GM19395 (cell line): ENCODE results near the gene KRTAP10-3.
"Not testable (repeated sequence)": the region's sequence is repeated elsewhere in the genome, so short reads cannot be mapped to it uniquely, and the experiment has no call there.

Experiments used
- ATAC-seq: cut with Tn5 transposase; IDR thresholded peaks from one replicate; pipeline ENCODE4 v1.9.1; 2021; ENCODE audit warnings: mild to moderate bottlenecking, moderate library complexity; ENCODE audit not compliant: unreplicated experiment

The KRTAP10-3 gene

DNA sequence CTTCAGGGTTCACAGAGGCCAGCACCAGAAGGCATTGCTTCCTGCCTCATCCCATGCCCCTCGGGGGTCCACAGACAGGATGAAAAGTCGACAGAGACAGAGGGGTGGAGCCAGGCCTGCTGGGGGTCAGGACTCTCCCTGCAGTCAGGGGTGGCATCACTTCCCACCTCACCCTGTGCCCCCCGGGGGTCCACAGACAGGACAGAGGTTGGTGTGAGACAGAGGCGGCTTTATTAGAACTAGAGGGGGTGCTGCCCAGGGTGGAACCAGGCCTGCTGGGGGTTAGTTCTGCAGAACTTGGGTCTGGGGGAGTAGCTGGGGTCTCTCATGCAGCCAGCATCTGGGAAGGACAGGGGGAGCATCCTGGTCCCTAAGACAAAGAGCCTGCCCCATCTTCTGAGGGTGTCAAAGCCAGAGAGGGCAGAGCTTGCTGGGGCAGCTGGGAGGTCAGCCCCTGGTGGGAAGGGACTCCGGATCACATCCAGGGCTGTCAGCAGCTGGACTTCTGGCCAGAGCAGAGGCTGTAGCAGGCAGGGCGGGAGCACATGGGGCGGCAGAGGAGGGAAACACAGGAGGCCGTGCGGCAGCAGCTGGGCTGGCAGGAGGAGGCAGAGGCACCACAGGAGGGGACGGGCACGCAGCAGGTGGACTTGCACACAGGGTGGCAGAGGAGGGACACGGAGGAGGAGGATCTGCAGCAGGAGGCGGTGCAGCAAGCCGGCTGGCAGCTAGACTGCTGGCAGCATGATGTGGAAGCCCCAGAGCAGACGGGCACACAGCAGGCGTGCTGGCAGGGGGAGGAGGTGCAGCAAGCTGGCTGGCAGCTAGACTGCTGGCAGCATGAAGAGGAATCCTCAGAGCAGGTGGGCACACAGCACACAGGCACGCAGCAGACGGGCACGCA lies 32.6 kb upstream of the KRTAP10-3 start:
- not testable (repeated sequence) for ATAC-seq

DNA sequence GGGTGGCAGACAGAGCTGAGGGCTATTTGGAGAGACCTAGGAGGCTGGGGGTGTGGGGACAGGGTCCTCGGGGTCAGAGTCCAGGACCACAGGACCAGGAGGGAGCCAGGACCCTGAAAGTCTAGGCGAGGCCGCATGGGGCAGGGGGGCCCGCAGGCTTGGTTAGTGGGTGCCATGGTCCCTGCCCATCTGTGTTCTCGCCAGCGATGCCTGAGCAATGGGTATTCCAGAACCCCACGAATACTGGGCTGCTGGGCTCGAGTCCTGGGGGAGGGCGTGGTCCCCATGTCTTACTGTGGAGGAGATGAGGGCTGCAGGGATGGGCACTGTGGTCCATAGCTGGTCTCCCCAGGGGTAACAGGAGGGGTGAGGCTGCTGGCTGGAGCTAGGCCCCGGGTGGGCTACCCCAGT lies 31.7 kb upstream of the KRTAP10-3 start:
- ATAC-seq: no peak

DNA sequence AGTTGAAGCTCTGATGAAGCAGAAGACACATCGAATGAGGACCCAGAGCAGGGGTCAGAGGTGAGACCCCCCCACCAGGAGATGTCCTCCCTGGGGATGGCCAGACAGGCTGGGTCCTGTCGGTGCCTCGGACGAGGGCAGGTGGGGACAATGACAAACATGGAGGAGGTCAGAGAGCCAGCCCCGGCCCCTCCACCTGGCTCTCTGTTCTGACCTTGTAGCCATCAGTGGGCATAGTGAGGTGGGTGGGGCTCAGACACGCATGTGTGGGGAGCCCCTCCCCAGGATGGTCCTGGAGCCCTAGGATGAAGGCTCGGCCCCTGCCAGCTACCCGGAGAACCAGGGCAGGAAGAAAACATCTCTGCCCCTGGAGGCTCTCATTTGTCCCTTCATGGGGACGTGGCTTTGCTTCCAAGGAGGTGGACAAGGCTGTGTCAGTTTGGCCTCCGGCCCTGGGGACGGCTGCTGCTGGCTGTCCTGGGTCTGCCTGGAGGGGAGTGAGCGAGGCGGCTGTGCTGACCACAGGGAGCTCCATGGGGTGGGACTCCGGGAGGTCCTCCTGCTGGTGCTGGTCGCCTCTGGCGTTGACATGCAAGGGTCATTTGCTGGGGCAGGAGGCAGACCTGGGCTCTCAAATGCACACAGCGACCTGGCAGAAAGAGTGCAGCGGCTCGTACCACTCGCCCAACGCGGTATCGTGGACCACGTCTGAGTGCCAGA lies 31.2 kb upstream of the KRTAP10-3 start:
- ATAC-seq: no peak

DNA sequence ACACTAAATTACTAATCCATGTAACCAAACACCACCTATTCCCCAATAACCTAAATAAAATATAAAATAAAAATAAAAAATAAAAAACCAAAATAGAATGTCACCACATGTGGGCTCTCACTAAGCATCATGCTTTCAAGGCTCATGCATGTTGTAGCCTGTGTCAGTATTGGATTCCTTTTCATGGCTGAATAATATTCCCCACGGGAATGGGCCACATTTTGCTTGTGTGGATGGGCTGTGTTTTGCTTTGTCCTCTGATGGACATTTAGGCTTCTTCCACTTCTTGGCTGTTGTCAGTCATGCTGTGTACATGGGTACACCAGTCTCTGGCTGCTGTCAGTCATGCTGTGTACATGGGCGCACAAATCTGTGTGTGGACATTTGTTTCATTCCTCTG lies 30.5 kb upstream of the KRTAP10-3 start:
- ATAC-seq: no peak

DNA sequence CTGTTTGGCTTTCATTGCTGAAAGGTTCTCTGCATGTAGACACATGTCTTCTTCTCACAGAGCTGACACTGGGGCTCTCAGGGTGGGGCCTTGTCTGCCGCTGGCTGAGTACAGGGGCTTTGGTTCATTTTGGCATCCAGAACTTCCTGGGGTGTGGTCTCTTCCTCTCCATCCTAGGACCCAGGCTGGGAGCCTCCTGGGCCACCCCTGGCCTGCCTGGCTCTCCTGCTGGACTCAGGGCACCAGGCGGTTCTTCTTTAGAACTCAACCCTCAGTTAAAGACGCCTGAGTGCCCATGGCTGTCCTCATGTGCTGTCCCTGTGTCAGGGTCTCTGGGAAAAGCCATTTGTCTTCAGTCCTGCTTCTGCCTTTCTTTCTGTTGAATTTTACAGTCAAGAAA lies 27.3 kb upstream of the KRTAP10-3 start:
- no peak for ATAC-seq

DNA sequence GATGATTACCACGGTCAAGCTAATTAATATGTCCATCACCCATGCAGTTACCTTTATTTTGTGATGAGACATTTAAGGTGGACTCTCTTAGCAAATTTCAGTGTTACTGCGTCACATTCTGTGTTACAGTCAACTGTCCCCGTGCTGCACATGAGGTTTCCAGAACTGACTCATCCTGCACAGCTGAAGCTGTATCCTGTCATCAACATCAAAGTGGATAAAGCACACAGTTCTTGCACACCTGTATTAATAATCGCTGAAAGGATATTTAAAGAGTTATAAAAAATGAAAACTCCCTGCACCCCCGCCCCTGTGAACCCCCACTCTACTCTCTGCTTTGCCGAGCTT lies 25.2 kb upstream of the KRTAP10-3 start:
- ATAC-seq: no peak

DNA sequence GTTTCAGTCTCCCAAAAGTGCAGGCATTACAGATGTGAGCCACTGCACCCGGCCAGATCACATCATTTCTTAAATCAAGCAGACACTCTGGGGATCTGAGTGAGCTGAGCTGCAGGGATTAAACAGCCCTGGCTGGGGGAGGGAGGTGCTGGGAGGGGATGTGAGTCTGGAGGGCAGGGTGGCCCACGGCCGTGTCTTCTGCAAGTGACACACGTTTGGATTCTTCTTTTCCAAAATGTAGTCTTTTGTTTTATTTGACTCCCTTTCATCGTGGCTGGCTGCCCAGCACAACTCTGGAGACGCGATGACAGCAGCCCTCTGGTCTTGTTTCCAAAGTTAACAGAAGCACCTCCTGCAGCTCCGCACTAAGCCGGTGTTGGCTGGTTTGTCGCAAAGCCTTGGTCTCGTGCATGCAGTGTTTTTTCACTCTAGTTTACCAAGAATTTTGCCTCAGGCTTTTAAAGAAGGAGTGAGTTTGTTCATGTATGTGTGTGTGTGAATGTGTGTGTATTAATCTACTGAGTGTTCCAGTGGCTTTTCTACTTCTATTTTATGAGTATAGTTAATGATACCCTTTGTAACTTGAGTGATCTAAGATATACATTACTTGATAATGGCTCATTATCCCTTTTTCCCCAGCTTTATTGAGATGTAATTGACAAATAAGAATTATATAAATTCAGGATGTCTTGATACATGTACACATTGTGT lies 24.6 kb upstream of the KRTAP10-3 start:
- ATAC-seq: no peak

DNA sequence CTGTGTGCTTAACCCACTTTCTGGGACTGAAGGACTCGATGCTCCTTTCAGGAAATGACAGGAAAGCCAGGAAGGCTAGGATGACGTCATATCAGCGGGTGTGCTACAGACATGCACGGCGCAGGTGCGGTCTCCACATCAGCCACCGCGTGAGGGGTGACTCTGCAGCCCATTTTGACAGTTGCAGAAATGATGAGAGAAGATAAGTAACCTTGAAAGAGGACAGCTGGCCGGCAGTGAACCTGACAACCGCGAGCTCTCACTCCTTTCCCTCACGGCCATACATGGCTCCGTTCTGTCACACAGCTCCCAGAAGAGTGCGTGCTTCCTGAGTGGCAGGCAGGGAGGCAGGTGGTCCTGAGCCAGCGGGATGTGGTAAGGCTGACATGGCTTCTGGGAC lies 23.5 kb upstream of the KRTAP10-3 start:
- no peak for ATAC-seq

DNA sequence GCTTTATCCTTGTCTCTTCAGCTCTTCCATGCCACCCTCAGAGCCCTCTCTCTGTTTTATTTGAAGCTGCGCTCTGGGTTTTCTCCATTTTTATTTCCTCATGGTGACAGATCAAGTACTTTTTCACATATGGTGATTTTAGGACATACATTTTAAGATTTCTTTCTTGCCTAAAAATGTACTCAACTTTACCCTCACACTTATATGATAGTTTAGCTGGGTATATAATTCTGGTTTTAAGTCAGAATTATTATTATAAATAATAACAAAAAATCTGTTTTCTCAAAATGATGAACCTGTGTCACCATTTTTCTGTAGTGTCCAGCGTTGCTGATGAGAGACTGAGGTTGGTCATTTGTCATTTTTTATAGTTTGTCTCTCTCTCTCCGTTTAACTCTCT lies 22.6 kb upstream of the KRTAP10-3 start:
- ATAC-seq: no peak

DNA sequence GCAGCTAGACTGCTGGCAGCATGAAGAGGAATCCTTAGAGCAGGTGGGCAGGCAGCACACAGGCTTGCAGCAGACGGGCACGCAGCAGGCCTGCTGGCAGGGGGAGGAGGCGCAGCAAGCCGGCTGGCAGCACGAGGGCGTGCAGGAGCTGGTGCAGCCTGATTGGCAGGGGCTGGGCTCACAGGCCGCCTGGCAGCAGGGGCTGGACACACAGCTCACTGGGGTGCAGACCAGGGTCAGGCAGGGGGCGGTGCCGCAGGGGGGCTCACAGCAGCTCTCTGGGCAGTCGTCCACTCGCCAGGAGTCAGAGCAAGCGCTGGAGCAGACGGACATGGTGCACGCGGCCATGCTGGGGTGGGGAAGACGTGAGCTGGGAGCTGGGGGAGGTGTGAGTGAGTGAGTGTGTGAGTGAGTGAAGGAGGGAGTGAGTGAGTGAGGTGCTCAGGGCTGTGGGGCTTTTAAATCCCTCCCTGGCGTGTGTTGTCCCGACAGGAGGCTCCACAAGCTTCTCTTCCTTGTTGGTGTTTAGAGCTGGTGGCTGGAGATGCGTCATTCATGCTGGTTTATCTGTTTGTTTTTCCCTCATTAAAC lies 21.7 kb upstream of the KRTAP10-3 start, which contains the start of gene KRTAP10-5:
Gene KRTAP10-5, minus strand, starts transcription at position 374 of the 591 bp plus-strand sequence. Its CDS starts 26 bp downstream, at position 348.
- not testable (repeated sequence) for ATAC-seq

DNA sequence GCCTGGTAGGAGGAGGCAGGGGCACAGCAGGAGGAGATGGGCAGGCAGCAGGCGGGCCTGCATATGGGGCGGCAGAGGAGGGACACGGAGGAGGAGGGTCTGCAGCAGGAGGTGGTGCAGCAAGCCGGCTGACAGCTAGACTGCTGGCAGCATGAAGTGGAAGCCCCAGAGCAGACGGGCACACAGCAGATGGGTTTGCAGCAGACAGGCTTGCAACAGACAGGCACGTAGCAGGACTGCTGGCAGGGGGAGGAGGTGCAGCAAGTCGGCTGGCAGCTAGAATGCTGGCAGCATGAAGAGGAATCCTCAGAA lies 21.2 kb upstream of the KRTAP10-3 start:
- ATAC-seq: no peak

DNA sequence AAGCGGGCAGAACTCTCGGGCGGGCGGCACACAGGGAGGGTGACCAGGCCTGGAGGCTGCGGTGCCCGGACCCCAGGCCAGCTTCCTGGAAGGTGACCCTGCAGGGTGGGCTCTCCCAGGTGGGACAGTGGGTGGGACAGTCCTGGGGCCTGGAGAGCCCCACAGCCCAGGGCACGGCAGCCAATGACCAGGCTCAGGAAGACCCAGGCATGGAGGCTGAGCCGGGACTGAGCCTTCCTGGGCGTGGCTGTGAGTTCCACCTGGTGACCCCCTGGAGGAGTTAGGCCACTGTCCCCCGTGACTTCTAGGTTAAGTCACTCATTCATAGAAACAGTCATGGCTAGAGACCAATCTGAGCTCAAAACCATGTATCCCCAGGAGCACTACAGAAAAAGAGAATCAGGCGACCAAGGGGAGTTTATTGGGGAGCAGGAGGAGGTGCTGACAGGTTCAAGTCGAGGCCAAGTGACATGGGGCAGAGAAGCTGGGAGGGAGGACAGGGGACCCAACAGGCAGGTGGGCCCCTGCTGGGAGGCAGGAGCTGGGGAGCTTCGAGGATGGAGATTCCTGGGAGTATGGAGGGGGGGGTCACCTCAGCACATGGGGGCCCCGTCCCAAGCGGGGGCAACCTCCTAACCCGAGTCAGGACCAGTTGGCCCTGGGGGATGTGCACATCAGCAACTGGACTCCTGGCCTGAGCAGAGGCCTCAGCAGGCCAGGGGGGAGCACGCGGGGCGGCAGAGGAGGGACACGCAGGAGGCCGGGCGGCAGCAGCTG lies 20.6 kb upstream of the KRTAP10-3 start:
- no peak for ATAC-seq

DNA sequence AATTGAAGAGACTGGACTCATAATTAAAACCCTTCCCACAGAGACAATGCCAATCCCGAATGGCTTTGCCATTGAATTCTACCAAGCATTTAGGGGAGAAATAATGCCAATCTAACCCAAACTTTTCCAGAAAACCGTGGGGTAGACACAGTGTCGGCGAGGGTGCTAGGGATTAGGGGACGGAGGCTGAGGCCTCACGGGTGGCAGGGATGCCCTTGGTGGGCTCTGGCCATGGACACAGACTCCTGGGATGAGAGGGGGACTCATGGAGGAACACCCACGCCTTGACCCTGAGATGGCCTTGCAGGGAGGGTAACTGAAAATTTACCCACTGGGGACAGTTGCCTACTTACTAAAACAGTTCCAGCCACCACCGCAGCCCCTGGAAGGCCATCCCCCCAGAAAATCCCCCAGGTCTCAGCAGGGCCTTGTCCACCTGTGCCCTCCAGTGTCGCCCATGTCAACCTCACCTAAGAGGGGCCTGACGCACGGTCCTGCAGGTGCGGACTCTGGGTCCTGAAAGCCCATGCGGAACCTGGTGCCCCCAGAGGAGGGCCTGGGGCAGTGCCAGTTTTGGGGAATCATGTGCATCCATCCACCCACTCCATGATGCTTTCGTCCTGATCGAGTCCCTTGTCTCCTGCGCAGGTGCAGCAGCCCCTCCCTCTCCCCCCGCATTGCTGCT lies 19.9 kb upstream of the KRTAP10-3 start:
- ATAC-seq: no peak

DNA sequence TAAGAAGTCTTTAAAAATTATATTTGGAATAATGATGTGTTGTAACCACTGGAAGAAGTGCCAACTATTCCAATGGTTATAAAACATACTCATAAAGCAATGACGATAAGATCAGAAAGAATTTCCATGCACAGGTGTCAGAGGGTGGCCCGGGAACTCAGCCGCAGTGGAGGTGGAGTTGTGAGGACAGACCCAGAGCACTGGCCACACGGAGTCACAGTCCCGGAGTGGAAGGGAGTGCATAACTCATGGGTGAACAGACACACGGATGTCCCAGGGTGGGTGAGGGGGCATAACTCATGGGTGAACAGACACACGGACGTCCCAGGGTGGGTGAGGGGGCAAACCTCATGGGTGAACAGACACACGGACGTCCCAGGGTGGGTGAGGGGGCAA lies 17.4 kb upstream of the KRTAP10-3 start:
- no peak for ATAC-seq

DNA sequence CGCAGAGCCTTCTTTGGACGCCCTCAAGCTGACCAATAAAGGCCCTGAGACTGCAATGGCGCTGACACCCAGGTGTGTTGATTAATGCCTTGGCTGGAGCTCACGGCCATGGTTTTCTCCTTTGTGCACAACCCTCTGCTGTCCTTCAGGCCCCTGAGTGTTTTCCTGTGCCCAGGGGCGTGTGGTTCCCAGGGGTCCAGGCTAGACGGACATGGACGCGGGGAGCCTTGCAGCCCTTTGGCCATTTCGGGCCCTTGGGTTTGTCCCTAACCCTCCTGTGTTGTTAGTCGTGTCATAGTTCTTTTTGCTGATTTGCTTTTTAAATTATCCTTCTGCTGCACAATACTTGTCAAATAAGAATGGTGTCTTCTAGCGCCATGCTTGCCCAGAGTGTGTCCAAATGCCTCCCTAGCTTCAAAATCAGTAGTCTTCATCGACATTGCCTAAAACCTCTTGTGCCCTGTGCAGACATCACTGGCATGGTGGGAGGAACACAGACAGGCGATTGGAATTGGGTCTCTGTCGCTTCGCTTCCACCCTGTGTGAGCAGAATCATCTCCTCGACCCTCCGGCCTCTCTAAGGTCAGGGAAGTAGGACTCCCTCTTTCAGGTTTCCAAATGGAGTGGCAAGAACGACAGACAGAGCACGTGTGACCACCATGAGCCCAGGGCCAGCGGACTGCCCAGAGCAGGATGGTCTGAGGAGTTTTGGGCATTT lies 16.9 kb upstream of the KRTAP10-3 start:
- no peak for ATAC-seq

DNA sequence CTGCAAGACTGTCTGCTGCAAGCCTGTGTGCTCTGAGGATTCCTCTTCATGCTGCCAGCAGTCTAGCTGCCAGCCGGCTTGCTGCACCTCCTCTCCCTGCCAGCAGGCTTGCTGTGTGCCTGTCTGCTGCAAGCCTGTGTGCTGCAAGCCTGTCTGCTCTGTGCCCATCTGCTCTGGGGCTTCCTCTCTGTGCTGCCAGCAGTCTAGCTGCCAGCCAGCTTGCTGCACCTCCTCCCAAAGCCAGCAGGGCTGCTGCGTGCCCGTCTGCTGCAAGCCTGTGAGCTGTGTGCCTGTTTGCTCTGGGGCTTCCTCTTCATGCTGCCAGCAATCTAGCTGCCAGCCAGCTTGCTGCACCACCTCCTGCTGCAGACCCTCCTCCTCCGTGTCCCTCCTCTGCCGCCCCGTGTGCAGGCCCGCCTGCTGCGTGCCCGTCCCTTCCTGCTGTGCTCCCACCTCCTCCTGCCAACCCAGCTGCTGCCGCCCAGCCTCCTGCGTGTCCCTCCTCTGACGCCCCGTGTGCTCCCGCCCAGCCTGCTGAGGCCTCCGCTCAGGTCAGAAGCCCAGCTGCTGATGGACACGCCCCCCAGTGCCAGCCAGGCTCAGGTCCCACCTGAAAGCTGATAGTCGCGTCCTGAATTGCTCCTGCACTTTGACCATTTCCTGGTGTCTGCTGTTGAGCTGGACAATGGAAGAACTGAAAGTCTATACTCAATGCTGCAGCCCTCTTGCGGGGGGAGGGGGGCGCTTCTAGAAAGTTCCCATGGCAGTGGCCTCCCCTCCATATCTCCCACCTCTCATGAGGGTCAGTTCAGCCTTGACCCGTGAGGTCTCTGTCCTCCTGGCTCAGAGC lies 16.1 kb upstream of the KRTAP10-3 start:
- ATAC-seq: no peak

DNA sequence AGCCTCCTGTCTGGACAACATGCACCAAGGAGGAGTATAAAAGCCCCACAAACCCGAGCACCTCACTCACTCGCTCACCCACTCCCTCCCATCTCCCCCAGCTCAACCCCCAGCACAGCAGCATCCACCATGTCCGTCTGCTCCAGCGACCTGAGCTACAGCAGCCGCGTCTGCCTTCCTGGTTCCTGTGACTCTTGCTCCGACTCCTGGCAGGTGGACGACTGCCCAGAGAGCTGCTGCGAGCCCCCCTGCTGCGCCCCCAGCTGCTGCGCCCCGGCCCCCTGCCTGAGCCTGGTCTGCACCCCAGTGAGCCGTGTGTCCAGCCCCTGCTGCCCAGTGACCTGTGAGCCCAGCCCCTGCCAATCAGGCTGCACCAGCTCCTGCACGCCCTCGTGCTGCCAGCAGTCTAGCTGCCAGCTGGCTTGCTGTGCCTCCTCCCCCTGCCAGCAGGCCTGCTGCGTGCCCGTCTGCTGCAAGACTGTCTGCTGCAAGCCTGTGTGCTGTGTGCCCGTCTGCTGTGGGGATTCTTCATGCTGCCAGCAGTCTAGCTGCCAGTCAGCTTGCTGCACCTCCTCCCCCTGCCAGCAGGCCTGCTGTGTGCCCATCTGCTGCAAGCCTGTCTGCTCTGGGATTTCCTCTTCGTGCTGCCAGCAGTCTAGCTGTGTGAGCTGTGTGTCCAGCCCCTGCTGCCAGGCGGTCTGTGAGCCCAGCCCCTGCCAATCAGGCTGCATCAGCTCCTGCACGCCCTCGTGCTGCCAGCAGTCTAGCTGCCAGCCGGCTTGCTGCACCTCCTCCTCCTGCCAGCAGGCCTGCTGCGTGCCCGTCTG lies 15.2 kb upstream of the KRTAP10-3 start, which contains the start of gene KRTAP10-4:
Gene KRTAP10-4, plus strand, starts transcription at position 100 of the 827 bp plus-strand sequence. Its CDS starts 30 bp downstream, at position 130.
- not testable (repeated sequence) for ATAC-seq
